Activated CD8-positive, alpha-beta T cell treated with anti-CD3 and anti-CD28 coated beads for 36 hours (primary cell): ENCODE results near the gene GPR84. TPM values are rescaled to one million over a fixed set of nuclear protein-coding genes. Genes with fewer than 3 reads are reported as not detected.

Experiments used
- ATAC-seq: fragments of 200-7000 bp; cut with Tn5 transposase; one replicate; pipeline ENCODE4 v1.10.0; 2021; ENCODE audit warnings: mild to moderate bottlenecking, moderate library complexity
- CTCF ChIA-PET: fragments of 350-600 bp; sonication (Branson Sonifier 250); formaldehyde crosslinking; loops from one replicate; lab custom pipeline; 2021; ENCODE audit warnings: antibody characterized with exemption; lab: Charles Lee
- POLR2A ChIA-PET: fragments of 350-600 bp; sonication (Branson Sonifier 250); formaldehyde crosslinking; loops from one replicate; lab custom pipeline; 2021; ENCODE audit warnings: antibody characterized with exemption; lab: Charles Lee
- DNase-seq: peaks from one replicate; pipeline ENCODE4 v3.0.0-alpha.2; 2020
- H3K27ac Mint-ChIP-seq: one replicate; pipeline ENCODE4 v1.8.0; 2021; ENCODE audit warnings: mild to moderate bottlenecking, mixed read lengths
- H3K27me3 Mint-ChIP-seq: one replicate; pipeline ENCODE4 v1.8.0; 2021; ENCODE audit warnings: mixed read lengths
- H3K36me3 Mint-ChIP-seq: one replicate; pipeline ENCODE4 v1.8.0; 2021; ENCODE audit warnings: low read depth, mixed read lengths
- H3K4me1 Mint-ChIP-seq: one replicate; pipeline ENCODE4 v1.8.0; 2021; ENCODE audit warnings: low read depth, mixed read lengths
- H3K4me3 Mint-ChIP-seq: one replicate; pipeline ENCODE4 v1.8.0; 2021; ENCODE audit warnings: mild to moderate bottlenecking, moderate library complexity, mixed read lengths
- H3K9me3 Mint-ChIP-seq: one replicate; pipeline ENCODE4 v1.8.0; 2021; ENCODE audit warnings: mixed read lengths
- CTCF ChIP-seq: fragments of 200-600 bp; IDR thresholded peaks from one replicate; pipeline ENCODE4 v1.8.0; 2022; ENCODE audit warnings: antibody characterized with exemption, mild to moderate bottlenecking
- intact Hi-C: fragments of 100-400 bp; cut with micrococcal nuclease; formaldehyde crosslinking; loops from one replicate; pipeline ENCODE4 v1.10.0; 2022
- total RNA-seq, 2 experiments: library from RNA; stranded (reverse); gene quantifications; one replicate each; pipeline ENCODE4 v1.2.3, GENCODE V29; 2021

GPR84 gene
- total RNA-seq, 2 experiments from 2014 or later: not detected

DNA sequence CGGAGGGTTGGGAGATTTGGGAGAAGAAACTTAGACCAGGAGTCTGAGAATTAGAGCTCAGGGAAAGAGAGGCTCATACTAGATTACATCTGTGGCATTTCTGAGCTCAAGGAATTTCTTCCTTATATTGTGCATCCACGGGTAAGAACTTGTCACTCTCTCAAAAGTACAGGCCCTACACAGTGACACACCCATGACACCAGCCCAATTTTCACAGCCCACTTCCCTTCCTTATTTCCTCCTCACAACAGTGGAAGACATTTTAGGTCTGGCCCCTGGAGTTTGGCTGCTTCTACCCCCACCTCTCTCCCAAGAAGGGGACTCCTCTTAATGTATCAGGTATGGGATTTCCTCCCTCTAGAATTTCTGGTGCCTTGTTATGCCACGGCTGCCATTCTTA is 29.5 kb upstream of the GPR84 start:
- ChIA-PET POLR2A (interaction anchor here (0.6 to 1.8 kb wide), 3 partner anchors 46 to 105 kb away, joined by 3 to 6 read pairs (median 4); no protein-coding TSS in a partner anchor), CTCF (interaction anchor here (0.6 to 2.9 kb wide), 17 partner anchors 10 to 142 kb away, joined by 3 to 24 read pairs (median 4); partner anchors contain the start of genes COPZ1 and ZNF385A)
- H3K4me1 Mint-ChIP-seq: peaks cover 24% of the 10 kb centered on the region
- no peak overlapping the region for H3K4me3 Mint-ChIP-seq
- DNase-seq (no peak), ATAC-seq (no peak)
- no peaks in the 10 kb centered on the region for H3K9me3 Mint-ChIP-seq
- H3K27ac Mint-ChIP-seq: no peak overlapping the region
- intact Hi-C loops: no loop called here
- H3K27me3 Mint-ChIP-seq: no peaks in the 10 kb centered on the region
- TF ChIP-seq CTCF: no peak
- H3K36me3 Mint-ChIP-seq: peaks cover 20% of the 10 kb centered on the region

DNA sequence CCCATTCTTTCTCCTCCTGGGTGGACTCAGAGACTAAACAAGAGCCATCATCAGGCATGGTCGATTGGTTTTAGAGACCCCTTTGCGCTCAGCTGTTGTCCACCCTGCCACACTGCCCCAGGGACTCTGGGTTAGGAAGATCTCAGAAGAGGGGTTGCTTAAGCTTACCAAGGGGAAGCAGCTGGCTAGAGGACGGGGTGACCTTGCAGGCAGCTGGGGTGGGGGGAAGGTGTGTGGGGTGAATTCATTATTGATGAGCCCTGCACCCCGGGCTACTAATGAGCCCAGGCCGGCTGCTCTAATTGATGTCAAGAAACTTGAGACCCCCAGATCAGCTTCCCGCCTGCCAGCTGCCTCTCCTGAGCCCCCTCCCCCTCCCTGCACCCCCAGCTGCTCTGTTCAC is 28.9 kb upstream of the GPR84 start:
- CTCF ChIA-PET: interaction anchor here (0.6 to 2.9 kb wide), 19 partner anchors 9 to 142 kb away, joined by 3 to 24 read pairs (median 3); partner anchors contain the start of genes COPZ1 and ZNF385A
- no peak overlapping the region for H3K4me3 Mint-ChIP-seq
- H3K4me1 Mint-ChIP-seq: peaks cover 24% of the 10 kb centered on the region
- TF ChIP-seq CTCF: no peak
- ATAC-seq (no peak), DNase-seq (no peak)
- POLR2A ChIA-PET: interaction anchor here (0.6 to 1.8 kb wide), 3 partner anchors 47 to 105 kb away, joined by 3 to 6 read pairs (median 4); no protein-coding TSS in a partner anchor
- peaks cover 16% of the 10 kb centered on the region for H3K36me3 Mint-ChIP-seq
- intact Hi-C loops: no loop called here
- no peaks in the 10 kb centered on the region for H3K9me3 Mint-ChIP-seq
- H3K27me3 Mint-ChIP-seq: no peaks in the 10 kb centered on the region
- H3K27ac Mint-ChIP-seq: no peak overlapping the region

DNA sequence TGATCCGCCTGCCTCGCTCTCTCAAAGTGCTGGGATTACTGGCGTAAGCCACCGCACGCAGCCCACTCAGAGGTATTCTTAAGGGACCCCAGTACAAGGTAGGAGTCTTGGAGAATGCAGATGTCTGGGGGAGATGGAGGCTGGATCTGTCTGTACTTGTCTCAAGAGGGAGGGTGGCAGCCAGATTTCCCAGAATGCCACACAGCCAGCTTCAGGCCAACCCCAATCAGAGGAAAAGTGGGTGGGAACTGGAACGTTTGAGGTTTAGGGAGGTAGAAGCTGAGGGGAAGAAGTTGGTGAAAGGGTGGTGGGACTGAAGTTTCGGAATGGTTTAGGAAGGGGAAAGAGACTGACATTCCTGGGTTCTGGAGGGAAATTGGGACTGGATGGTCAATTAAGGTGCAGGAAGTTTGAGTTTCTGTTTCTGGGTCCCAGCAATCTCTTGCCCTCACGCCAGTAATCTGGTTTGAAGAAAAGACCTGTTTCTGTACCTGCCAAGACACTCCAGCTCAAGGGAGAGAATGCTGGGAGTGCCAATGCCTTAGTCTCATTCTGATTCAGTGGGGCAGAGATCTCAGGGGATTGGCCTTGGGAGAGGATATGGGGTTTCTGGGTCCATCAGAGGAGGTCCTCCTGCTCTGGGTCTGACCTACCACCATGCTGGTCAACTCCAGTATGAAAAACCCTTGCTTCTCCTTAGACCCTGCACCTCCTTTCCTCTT is 28.4 kb upstream of the GPR84 start:
- no peak overlapping the region for H3K27ac Mint-ChIP-seq
- POLR2A ChIA-PET: interaction anchor here (0.9 to 1.8 kb wide), 4 partner anchors 46 to 106 kb away, joined by 3 to 6 read pairs (median 4); no protein-coding TSS in a partner anchor
- no peak for DNase-seq
- CTCF ChIA-PET: interaction anchor here (0.7 to 2.9 kb wide), 14 partner anchors 7 to 141 kb away, joined by 3 to 24 read pairs (median 4); partner anchors contain the start of genes COPZ1 and ZNF385A
- no peaks in the 10 kb centered on the region for H3K9me3 Mint-ChIP-seq
- H3K4me3 Mint-ChIP-seq: no peak overlapping the region
- TF ChIP-seq CTCF: no peak
- intact Hi-C loops: no loop called here
- H3K36me3 Mint-ChIP-seq: peaks cover 10% of the 10 kb centered on the region
- no peak for ATAC-seq
- H3K4me1 Mint-ChIP-seq: peaks cover 24% of the 10 kb centered on the region
- no peaks in the 10 kb centered on the region for H3K27me3 Mint-ChIP-seq

GRCh38 chr12:54390668-54391551 is 26.6 kb upstream of the GPR84 start:
- ChIA-PET CTCF (interaction anchor here (0.6 to 2.9 kb wide), 10 partner anchors 9 to 446 kb away, joined by 3 to 19 read pairs (median 4); no protein-coding TSS in a partner anchor), POLR2A (interaction anchor here (0.9 to 1.2 kb wide), 3 partner anchors 9 to 104 kb away, joined by 3 to 7 read pairs (median 4); no protein-coding TSS in a partner anchor)
- no peaks in the 10 kb centered on the region for H3K27me3 Mint-ChIP-seq
- DNase-seq: peak; percentile 84
- peaks cover 27% of the 10 kb centered on the region for H3K4me1 Mint-ChIP-seq
- peak; percentile 91 for ATAC-seq
- peak overlapping the region; percentile 58 for H3K4me3 Mint-ChIP-seq
- no peaks in the 10 kb centered on the region for H3K9me3 Mint-ChIP-seq
- peaks cover 2% of the 10 kb centered on the region for H3K36me3 Mint-ChIP-seq
- H3K27ac Mint-ChIP-seq: no peak overlapping the region
- intact Hi-C loops: no loop called here
- TF ChIP-seq CTCF: no peak
